BE2C (cell line): ENCODE results near the gene TATDN3.
"Not testable (repeated sequence)": the region's sequence is repeated elsewhere in the genome, so short reads cannot be mapped to it uniquely, and the experiment has no call there.

Experiments used
- DNase-seq: peaks from one replicate; pipeline ENCODE4 v3.0.0-alpha.2; 2020
- H3K27me3 ChIP-seq: fragments of 250-450 bp; sonication (Bioruptor Pico); 2 replicates; pipeline ENCODE4 v1.5.1; 2020; ENCODE audit warnings: mild to moderate bottlenecking
- H3K36me3 ChIP-seq: fragments of 250-450 bp; sonication (Bioruptor Pico); 2 replicates; pipeline ENCODE4 v1.5.1; 2020; ENCODE audit warnings: mild to moderate bottlenecking
- H3K4me1 ChIP-seq: fragments of 250-450 bp; sonication (Bioruptor Pico); 2 replicates; pipeline ENCODE4 v1.5.1; 2020
- H3K4me3 ChIP-seq: 2 replicates; pipeline ENCODE4 v1.5.1; 2011; ENCODE audit warnings: low read depth, low read length
- H3K9me3 ChIP-seq: fragments of 250-450 bp; sonication (Bioruptor Pico); 2 replicates; pipeline ENCODE4 v1.5.1; 2020
- CTCF ChIP-seq: IDR thresholded peaks from 2 replicates; pipeline ENCODE4 v1.5.1; 2012; ENCODE audit warnings: mild to moderate bottlenecking, low read depth, low read length

TATDN3 gene

GRCh38 chr1:212828395-212828794 lies 36.7 kb downstream of the TATDN3 start:
- no peaks in the 10 kb centered on the region for H3K4me1 ChIP-seq
- DNase-seq = no peak
- no peaks in the 10 kb centered on the region; the same call in 1 of the 2 replicates for H3K9me3 ChIP-seq
- no peak for TF ChIP-seq CTCF
- H3K27me3 ChIP-seq = no peaks in the 10 kb centered on the region
- H3K36me3 ChIP-seq = no peaks in the 10 kb centered on the region
- H3K4me3 ChIP-seq = no peak overlapping the region

GRCh38 chr1:212833211-212834207 lies 41.8 kb downstream of the TATDN3 start:
- not testable (repeated sequence) for DNase-seq, H3K4me3 ChIP-seq

GRCh38 chr1:212838145-212838544 lies 46.5 kb downstream of the TATDN3 start:
- no peak for DNase-seq
- Histone ChIP-seq H3K36me3 (no peaks in the 10 kb centered on the region), H3K4me3 (no peak overlapping the region), H3K9me3 (no peaks in the 10 kb centered on the region), H3K4me1 (no peaks in the 10 kb centered on the region), H3K27me3 (no peaks in the 10 kb centered on the region)
- no peak for TF ChIP-seq CTCF

More at GRCh38 chr1:212833211-212834207, 41.8 kb downstream of the TATDN3 start:
- H3K4me1 ChIP-seq, H3K27me3 ChIP-seq, H3K36me3 ChIP-seq, H3K9me3 ChIP-seq: not testable (repeated sequence)

GRCh38 chr1:212844521-212844920 lies 52.8 kb downstream of the TATDN3 start:
- DNase-seq, H3K27me3 ChIP-seq, H3K4me3 ChIP-seq, H3K9me3 ChIP-seq, H3K4me1 ChIP-seq, H3K36me3 ChIP-seq: not testable (repeated sequence)

GRCh38 chr1:212847549-212847948 lies 55.9 kb downstream of the TATDN3 start, which contains the start of gene SPATA45:
Gene SPATA45 (minus strand): TSS chr1:212847649. CDS start chr1:212836149, 11,500 bp downstream.
- Histone ChIP-seq H3K27me3 (0 out of 2 replicates have a peak, but pooled peaks cover 3% of the 10 kb centered on the region), H3K4me3 (no peak within 1 kb of the TSS), H3K4me1 (no peaks in the 10 kb centered on the region), H3K9me3 (no peaks in the 10 kb centered on the region), H3K36me3 (no peaks in the 10 kb centered on the region)
- no peak for DNase-seq
- no peak for TF ChIP-seq CTCF

- Histone ChIP-seq H3K4me3 (no peak overlapping the region), H3K27me3 (no peaks in the 10 kb centered on the region), H3K9me3 (no peaks in the 10 kb centered on the region), H3K4me1 (no peaks in the 10 kb centered on the region), H3K36me3 (no peaks in the 10 kb centered on the region)
- TF ChIP-seq CTCF = no peak
- DNase-seq = no peak
Observed at GRCh38 chr1:212852105-212852688, 60.5 kb downstream of the TATDN3 start.

GRCh38 chr1:212853658-212854057 lies 62.0 kb downstream of the TATDN3 start:
- no peak for DNase-seq
- H3K36me3 ChIP-seq = no peaks in the 10 kb centered on the region
- H3K9me3 ChIP-seq = no peaks in the 10 kb centered on the region
- no peaks in the 10 kb centered on the region for H3K4me1 ChIP-seq
- H3K4me3 ChIP-seq = no peak overlapping the region
- H3K27me3 ChIP-seq = no peaks in the 10 kb centered on the region
- TF ChIP-seq CTCF = no peak
